ENCODE data around the gene ZNF143.
"Not testable (repeated sequence)": the region's sequence is repeated elsewhere in the genome, so short reads cannot be mapped to it uniquely, and the experiment has no call there.

The ZNF143 gene

GRCh38 chr11:9518835-9519410 is 58.1 kb downstream of the ZNF143 start:
- H3K9me3 Mint-ChIP-seq, result no peaks in the 10 kb centered on the region
- H3K4me3 Mint-ChIP-seq, result no peak overlapping the region
- H3K4me1 Mint-ChIP-seq (ENCODE audit: low read depth), result no peaks in the 10 kb centered on the region
- peaks cover 32% of the 10 kb centered on the region for H3K36me3 Mint-ChIP-seq (ENCODE audit: low read depth)
- H3K27me3 Mint-ChIP-seq (ENCODE audit: low read depth), result no peaks in the 10 kb centered on the region
- H3K27ac Mint-ChIP-seq, result no peak overlapping the region

DNA sequence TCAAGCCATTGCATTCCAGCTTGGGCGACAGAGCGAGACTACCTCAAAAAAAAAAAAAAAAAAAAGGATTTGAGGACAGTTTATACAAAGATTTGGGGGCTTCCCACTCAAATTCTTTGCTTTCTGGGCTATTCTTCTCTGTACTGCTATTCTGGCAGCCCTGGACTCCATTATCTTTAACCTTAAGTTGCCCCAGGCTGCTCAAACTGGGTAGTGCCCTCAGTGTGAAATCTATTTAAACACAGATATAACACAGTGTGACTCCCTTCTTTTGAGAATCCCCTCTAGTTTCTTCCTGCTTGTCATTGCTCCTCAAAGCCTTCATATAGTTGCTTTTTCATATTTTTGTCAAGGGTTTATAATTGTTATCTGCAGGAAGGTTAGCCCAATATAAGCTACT is 63.2 kb downstream of the ZNF143 start:
- Mint-ChIP-seq H3K4me1 (ENCODE audit: low read depth) (no peaks in the 10 kb centered on the region), H3K36me3 (ENCODE audit: low read depth) (peaks cover 22% of the 10 kb centered on the region), H3K27ac (no peak overlapping the region), H3K9me3 (no peaks in the 10 kb centered on the region), H3K27me3 (ENCODE audit: low read depth) (no peaks in the 10 kb centered on the region), H3K4me3 (no peak overlapping the region)

GRCh38 chr11:9525116-9525515 is 64.3 kb downstream of the ZNF143 start:
- Mint-ChIP-seq H3K27ac (no peak overlapping the region), H3K4me1 (ENCODE audit: low read depth) (no peaks in the 10 kb centered on the region), H3K4me3 (no peak overlapping the region), H3K9me3 (no peaks in the 10 kb centered on the region), H3K36me3 (ENCODE audit: low read depth) (peaks cover 19% of the 10 kb centered on the region), H3K27me3 (ENCODE audit: low read depth) (no peaks in the 10 kb centered on the region)

GRCh38 chr11:9527481-9528135 is 66.8 kb downstream of the ZNF143 start:
- H3K36me3 Mint-ChIP-seq (ENCODE audit: low read depth), result peaks cover 16% of the 10 kb centered on the region
- H3K4me3 Mint-ChIP-seq, result no peak overlapping the region
- no peak overlapping the region for H3K27ac Mint-ChIP-seq
- no peaks in the 10 kb centered on the region for H3K4me1 Mint-ChIP-seq (ENCODE audit: low read depth)
- no peaks in the 10 kb centered on the region for H3K9me3 Mint-ChIP-seq
- H3K27me3 Mint-ChIP-seq (ENCODE audit: low read depth), result no peaks in the 10 kb centered on the region

DNA sequence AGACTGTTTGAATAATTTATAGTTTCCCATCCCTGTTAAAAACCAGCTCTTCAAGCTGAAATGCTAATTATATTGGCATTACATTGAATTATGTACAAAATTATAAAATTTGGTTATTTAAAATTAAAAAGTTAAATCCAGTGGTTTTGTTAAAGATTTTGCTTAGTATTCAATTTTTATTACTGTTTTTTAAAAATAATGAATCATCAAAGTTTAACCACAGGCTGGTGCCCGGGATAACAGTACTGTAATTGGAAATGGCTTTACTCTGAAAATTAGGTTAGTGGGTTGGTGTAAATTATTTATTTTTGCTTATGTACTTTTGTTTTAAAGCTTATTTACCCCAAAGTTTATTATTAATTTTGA is 67.3 kb downstream of the ZNF143 start:
- Mint-ChIP-seq H3K4me3 (no peak overlapping the region), H3K27ac (no peak overlapping the region), H3K27me3 (ENCODE audit: low read depth) (no peaks in the 10 kb centered on the region), H3K9me3 (no peaks in the 10 kb centered on the region), H3K36me3 (ENCODE audit: low read depth) (peaks cover 13% of the 10 kb centered on the region), H3K4me1 (ENCODE audit: low read depth) (no peaks in the 10 kb centered on the region)

DNA sequence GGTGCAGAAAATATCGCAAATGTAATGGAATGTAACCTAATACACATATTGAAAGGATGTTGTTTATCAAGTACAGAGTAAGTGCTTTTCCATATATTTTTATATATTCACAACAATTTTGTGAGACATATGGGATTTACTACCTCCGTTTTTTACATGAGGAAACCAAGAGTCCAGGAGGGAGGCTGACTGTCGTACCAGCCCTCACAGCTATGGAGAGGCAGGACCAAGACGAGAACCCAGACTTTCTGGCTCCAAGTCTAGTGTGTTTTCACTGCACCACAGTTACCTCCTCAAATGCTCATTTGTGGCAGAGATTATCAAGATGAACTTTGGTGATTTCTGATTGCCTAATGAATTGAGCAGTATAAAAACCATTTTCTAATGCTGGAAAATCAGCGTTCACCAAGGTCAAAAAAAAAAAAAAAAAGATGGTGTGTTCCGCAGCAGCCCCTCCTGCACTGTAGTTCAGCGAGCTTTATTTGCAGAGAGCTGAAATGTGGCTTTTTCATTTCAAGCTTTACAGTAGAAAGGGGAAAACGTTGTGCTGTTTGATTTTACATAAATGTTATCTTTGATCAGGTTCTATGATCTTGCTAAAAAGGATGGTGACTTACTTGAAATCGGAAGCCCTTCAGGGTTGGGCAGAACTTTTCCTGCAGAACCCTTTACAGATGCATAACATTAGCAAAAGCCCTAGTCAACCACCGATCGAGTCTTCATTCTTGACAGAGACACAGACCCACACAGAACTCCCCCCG is 67.9 kb downstream of the ZNF143 start:
- H3K36me3 Mint-ChIP-seq (ENCODE audit: low read depth), result peaks cover 11% of the 10 kb centered on the region
- no peaks in the 10 kb centered on the region for H3K27me3 Mint-ChIP-seq (ENCODE audit: low read depth)
- H3K4me3 Mint-ChIP-seq, result no peak overlapping the region
- H3K9me3 Mint-ChIP-seq, result no peaks in the 10 kb centered on the region
- H3K4me1 Mint-ChIP-seq (ENCODE audit: low read depth), result no peaks in the 10 kb centered on the region
- no peak overlapping the region for H3K27ac Mint-ChIP-seq

DNA sequence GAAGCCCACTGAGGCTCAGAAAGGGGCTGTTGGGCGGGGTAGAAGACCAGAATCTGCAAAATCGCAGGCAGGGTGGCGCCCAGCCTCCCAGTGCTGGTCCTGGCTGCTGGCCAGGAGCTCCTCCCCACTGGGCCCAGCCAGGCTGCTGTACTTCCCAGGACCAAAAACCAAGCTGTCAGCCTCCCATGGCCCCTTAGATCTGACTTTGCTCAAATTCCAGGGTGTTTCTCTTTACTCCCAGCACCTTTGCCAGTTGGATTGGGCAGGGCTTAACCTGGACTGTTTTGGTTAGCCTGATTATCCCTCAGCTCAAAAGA is 68.5 kb downstream of the ZNF143 start:
- Mint-ChIP-seq H3K27ac (no peak overlapping the region), H3K36me3 (ENCODE audit: low read depth) (peaks cover 11% of the 10 kb centered on the region), H3K27me3 (ENCODE audit: low read depth) (no peaks in the 10 kb centered on the region), H3K4me1 (ENCODE audit: low read depth) (no peaks in the 10 kb centered on the region), H3K9me3 (no peaks in the 10 kb centered on the region), H3K4me3 (no peak overlapping the region)

GRCh38 chr11:9530020-9530621 is 69.3 kb downstream of the ZNF143 start:
- Mint-ChIP-seq H3K9me3 (no peaks in the 10 kb centered on the region), H3K27me3 (ENCODE audit: low read depth) (no peaks in the 10 kb centered on the region), H3K36me3 (ENCODE audit: low read depth) (peaks cover 11% of the 10 kb centered on the region), H3K4me3 (no peak overlapping the region), H3K27ac (no peak overlapping the region), H3K4me1 (ENCODE audit: low read depth) (no peaks in the 10 kb centered on the region)

- peaks cover 9% of the 10 kb centered on the region for H3K36me3 Mint-ChIP-seq (ENCODE audit: low read depth)
- no peaks in the 10 kb centered on the region for H3K4me1 Mint-ChIP-seq (ENCODE audit: low read depth)
- H3K9me3 Mint-ChIP-seq, result no peaks in the 10 kb centered on the region
- H3K4me3 Mint-ChIP-seq, result no peak overlapping the region
- no peak overlapping the region for H3K27ac Mint-ChIP-seq
- H3K27me3 Mint-ChIP-seq (ENCODE audit: low read depth), result no peaks in the 10 kb centered on the region
Measured at GRCh38 chr11:9530901-9531625, 70.3 kb downstream of the ZNF143 start.

- H3K36me3 Mint-ChIP-seq (ENCODE audit: low read depth), result no peaks in the 10 kb centered on the region
- H3K27me3 Mint-ChIP-seq (ENCODE audit: low read depth), result no peaks in the 10 kb centered on the region
- H3K4me3 Mint-ChIP-seq, result no peak overlapping the region
- H3K4me1 Mint-ChIP-seq (ENCODE audit: low read depth), result no peaks in the 10 kb centered on the region
- H3K27ac Mint-ChIP-seq, result no peak overlapping the region
- no peaks in the 10 kb centered on the region for H3K9me3 Mint-ChIP-seq
Measured at GRCh38 chr11:9533058-9533457, 72.2 kb downstream of the ZNF143 start.

- Mint-ChIP-seq H3K9me3 (no peaks in the 10 kb centered on the region), H3K27me3 (ENCODE audit: low read depth) (no peaks in the 10 kb centered on the region), H3K4me1 (ENCODE audit: low read depth) (no peaks in the 10 kb centered on the region), H3K4me3 (no peak overlapping the region), H3K36me3 (ENCODE audit: low read depth) (no peaks in the 10 kb centered on the region), H3K27ac (no peak overlapping the region)
Measured at GRCh38 chr11:9533736-9534473, 73.1 kb downstream of the ZNF143 start.

DNA sequence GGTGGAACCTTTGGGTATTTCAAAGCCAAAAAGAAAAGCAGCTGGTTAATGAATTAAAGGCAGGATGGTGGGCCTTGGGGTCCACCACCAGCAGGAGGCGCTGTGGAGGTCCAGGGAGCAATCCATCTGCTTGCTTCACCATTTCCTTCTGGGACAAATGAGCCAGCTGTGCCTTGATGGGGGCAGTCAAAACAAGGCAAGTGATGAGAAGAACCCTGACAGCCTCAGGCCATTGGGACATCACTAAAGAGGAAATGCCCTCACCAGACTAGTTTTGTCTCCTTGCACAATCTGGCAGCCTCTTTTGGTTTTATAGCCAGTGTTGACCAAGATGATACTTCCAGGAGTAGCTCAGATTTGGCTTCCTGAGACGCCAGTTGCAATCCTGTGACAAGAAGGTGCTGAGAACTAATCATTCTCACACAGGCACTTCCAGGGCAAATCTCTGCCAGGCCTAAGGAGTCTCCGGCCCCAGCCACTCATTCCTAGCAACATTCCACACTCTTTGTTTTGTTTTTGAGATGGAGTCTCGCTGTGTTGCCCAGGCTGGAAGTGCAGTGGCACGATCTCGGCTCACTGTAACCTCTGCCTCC is 74.5 kb downstream of the ZNF143 start:
- Mint-ChIP-seq H3K4me3 (no peak overlapping the region), H3K27ac (no peak overlapping the region), H3K4me1 (ENCODE audit: low read depth) (no peaks in the 10 kb centered on the region), H3K27me3 (ENCODE audit: low read depth) (no peaks in the 10 kb centered on the region), H3K9me3 (no peaks in the 10 kb centered on the region), H3K36me3 (ENCODE audit: low read depth) (no peaks in the 10 kb centered on the region)

DNA sequence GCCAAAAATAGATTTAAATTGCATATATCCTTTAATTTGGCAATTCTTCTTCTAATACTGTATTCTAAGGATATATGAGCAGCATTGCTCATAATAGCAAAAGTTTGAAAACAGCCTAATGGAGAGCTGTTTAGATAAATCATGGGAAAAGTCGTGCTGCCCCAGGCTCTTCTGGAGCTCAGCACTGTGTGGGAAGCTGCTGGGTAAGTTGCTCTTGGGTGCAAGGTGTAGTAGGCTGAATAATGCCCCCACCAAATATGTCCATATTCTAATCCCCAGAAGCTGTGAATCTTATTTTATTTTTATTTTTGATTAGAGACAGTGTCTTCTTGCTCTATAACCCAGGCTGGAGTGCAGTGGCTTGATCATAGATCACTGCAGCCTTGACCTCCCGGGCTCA is 77.7 kb downstream of the ZNF143 start:
- Mint-ChIP-seq H3K27me3 (ENCODE audit: low read depth) (no peaks in the 10 kb centered on the region), H3K27ac (no peak overlapping the region), H3K4me3 (no peak overlapping the region), H3K36me3 (ENCODE audit: low read depth) (no peaks in the 10 kb centered on the region), H3K9me3 (no peaks in the 10 kb centered on the region), H3K4me1 (ENCODE audit: low read depth) (no peaks in the 10 kb centered on the region)

GRCh38 chr11:9549216-9549615 is 88.4 kb downstream of the ZNF143 start:
- not testable (repeated sequence) for H3K4me3 Mint-ChIP-seq; H3K36me3 Mint-ChIP-seq (ENCODE audit: low read depth); H3K9me3 Mint-ChIP-seq; H3K4me1 Mint-ChIP-seq (ENCODE audit: low read depth); H3K27me3 Mint-ChIP-seq (ENCODE audit: low read depth); H3K27ac Mint-ChIP-seq

Measured in T-helper 1 cell treated with Interleukin-12 subunit alpha and Interleukin-12 subunit beta and Interleukin-4 antibody, amounts not matched to agents 30 μg/mL and 1 μg/mL, for 36 hours (primary cell).